SJCRH30 (cell line): ENCODE measurements around the gene MYZAP. TPM values are rescaled to one million over a fixed set of nuclear protein-coding genes. Genes with fewer than 3 reads are reported as not detected.

Experiments used
- DNase-seq, 2 experiments: peaks; one replicate each; pipeline ENCODE4 v3.0.0-alpha.2; 2015 to 2020
- H3K27ac ChIP-seq: fragments of 250-450 bp; sonication (Bioruptor Pico); 2 replicates; pipeline ENCODE4 v1.5.1; 2020; ENCODE audit warnings: mild to moderate bottlenecking, moderate library complexity
- H3K27me3 ChIP-seq: fragments of 250-450 bp; sonication (Bioruptor Pico); 2 replicates; pipeline ENCODE4 v1.5.1; 2020; ENCODE audit warnings: mild to moderate bottlenecking, moderate library complexity
- H3K36me3 ChIP-seq: fragments of 250-450 bp; sonication (Bioruptor Pico); 2 replicates; pipeline ENCODE4 v1.5.1; 2020; ENCODE audit warnings: mild to moderate bottlenecking, moderate library complexity
- H3K4me1 ChIP-seq: fragments of 250-450 bp; sonication (Bioruptor Pico); 2 replicates; pipeline ENCODE4 v1.5.1; 2020; ENCODE audit warnings: mild to moderate bottlenecking, moderate library complexity
- H3K4me3 ChIP-seq: fragments of 250-450 bp; sonication (Bioruptor Pico); 2 replicates; pipeline ENCODE4 v1.5.1; 2020; ENCODE audit warnings: mild to moderate bottlenecking, moderate library complexity
- H3K9me3 ChIP-seq: fragments of 250-450 bp; sonication (Bioruptor Pico); replicated peaks from 2 replicates; pipeline ENCODE4 v1.5.1; 2020; ENCODE audit warnings: mild to moderate bottlenecking, moderate library complexity
- total RNA-seq: library from RNA; depleted of rRNA; stranded (reverse); fragments of >200 nt; shearing (Covaris generic); gene quantifications from 2 replicates; pipeline ENCODE4 v1.2.3, GENCODE V29; 2014; rRNA removed

The MYZAP gene
- total RNA-seq, 1 experiment from 2014 or later, result 15.9 TPM

DNA sequence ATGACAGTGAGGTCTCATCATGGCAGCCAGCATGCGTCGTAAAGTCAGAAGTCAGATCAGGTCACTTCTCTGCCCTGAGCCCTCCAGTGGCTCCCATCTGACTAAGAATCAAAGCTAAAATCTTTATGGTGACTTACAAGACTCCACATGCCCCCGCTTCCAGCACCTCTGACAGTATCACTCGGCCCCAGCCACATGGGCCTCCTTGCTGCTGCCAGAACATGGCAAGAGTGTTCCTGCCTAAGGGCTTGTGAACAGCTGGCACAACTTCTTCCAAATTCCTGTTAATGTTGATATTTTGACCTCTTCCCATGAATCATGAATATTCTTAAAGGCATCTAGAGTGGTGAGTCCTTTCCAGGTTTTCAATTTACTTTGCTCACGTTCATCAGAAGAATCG is 135.3 kb downstream of the MYZAP start:
- H3K4me3 ChIP-seq, result no peak overlapping the region
- H3K4me1 ChIP-seq, result peaks cover 43% of the 10 kb centered on the region
- peak; percentile 82 to 85 for DNase-seq
- no peaks in the 10 kb centered on the region for H3K36me3 ChIP-seq
- no peaks in the 10 kb centered on the region for H3K9me3 ChIP-seq
- H3K27ac ChIP-seq, result peak overlapping the region; percentile 66
- no peaks in the 10 kb centered on the region for H3K27me3 ChIP-seq

DNA sequence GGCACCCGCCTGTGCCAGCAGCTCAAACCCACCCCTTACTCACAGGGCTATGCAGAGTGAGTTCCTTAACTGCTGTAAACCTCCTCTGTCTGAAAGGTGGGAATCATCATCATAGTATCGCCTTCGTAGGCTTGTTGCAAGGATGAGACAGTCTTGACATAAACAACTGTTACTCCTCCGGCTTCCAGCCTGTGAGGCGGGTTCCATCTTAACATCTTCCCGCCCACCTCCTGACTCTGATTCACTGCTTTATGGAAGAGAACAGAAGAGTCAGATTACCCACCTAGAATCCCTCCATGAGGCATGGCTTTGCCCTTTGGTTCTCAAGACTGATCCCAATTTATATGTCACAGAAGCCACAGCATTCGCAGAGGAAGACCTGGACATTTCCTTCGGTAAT is 136.7 kb downstream of the MYZAP start:
- no peaks in the 10 kb centered on the region for H3K9me3 ChIP-seq
- no peaks in the 10 kb centered on the region for H3K36me3 ChIP-seq
- H3K27ac ChIP-seq, result no peak overlapping the region; the same call in 1 of the 2 replicates
- peaks cover 55% of the 10 kb centered on the region for H3K4me1 ChIP-seq
- H3K4me3 ChIP-seq, result no peak overlapping the region
- DNase-seq, result no peak
- no peaks in the 10 kb centered on the region for H3K27me3 ChIP-seq

DNA sequence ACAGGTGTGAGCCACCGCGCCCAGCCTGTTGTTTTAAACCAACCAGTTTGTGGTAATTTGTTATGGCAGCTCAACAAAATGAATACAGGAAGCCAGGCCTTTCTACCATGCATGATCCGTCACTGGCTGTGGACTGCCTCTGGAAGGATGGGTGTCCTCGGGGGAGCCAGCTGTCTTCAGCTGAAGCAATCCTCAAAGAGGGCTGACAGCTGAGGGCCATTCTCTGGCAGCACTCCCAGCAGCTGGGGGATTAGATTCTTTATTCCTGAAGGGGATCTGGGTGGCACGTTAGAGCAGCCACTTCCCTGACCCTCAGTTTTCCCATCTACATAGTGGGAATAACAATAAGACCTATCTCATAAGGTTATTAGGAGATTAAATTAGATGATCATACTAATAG is 139.2 kb downstream of the MYZAP start:
- Histone ChIP-seq H3K9me3 (no peaks in the 10 kb centered on the region), H3K4me1 (peaks cover 53% of the 10 kb centered on the region), H3K4me3 (no peak overlapping the region), H3K36me3 (no peaks in the 10 kb centered on the region), H3K27ac (peak overlapping the region; percentile 75), H3K27me3 (no peaks in the 10 kb centered on the region)
- peak; percentile 99 for DNase-seq

DNA sequence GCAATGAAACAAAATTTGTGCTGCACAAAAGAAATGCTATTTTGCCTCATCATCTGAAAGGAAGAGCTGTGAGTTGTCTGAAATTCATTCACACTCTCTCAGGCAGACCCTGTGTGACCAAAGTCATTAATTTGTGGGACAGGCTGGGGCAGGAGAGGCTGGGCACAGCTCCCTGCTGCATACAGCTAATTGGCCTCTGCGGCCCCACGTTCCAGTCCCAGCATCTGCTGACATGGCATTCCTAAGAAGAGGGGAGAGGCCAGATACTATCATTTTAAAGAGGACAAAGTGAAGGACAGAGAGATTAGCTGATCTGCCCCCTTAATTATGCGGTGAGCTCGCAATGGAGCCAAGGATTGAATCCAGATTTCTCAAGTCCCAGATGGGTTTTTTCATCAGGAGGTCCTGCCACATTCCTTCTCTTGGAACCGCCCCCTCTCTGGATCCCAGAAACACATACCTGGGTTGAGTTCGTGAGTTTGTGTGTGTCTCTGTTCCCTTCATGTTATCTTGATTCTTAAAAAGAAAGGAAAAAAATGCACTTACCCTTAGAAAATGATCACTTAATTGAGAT is 139.9 kb downstream of the MYZAP start:
- H3K36me3 ChIP-seq, result no peaks in the 10 kb centered on the region

DNA sequence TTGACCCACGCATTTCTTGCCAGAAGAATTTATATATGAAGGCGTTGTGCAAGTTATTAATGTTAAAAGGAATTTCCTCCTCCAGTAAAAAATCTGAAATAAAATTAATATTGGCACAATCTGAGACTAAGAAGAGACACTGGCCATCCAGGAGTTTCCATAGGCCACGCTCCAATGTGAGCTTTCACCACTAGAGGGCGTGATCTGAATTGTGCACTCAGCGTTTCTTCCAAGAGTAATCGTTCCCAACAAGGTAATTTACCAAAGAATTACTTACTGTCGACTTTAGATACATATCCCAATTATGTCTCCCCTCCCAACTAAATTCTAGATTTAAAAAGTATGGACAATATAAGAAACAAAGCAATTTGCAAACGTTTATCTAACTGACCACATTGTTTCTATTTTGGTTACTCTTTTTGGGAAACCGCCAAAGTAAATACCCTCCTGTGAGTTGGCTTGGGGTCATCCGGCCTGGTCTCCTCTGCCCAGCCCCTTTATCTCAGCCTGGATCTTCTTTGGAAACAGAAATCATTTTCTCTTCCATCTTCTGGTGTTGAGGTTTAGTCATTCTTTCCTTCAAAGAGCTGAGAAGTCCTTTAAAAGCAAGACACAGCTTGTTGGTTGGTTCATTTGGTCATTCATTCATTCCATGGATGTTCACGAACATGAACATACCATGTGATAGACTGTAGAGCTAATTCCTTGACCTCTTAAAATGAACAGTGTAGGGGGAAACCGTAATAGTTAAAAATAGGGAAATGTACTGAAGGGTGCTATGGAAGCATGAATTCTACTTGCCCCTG is 141.0 kb downstream of the MYZAP start:
- Histone ChIP-seq H3K9me3 (peaks cover 8% of the 10 kb centered on the region; the same call in 1 of the 2 replicates), H3K4me3 (no peak overlapping the region), H3K4me1 (peaks cover 34% of the 10 kb centered on the region), H3K27me3 (no peaks in the 10 kb centered on the region), H3K27ac (peak overlapping the region; percentile 32; the same call in 1 of the 2 replicates), H3K36me3 (no peaks in the 10 kb centered on the region)
- peak; percentile 69 to 90 for DNase-seq

More for the DNA sequence above, 139.9 kb downstream of the MYZAP start:
- no peaks in the 10 kb centered on the region for H3K27me3 ChIP-seq
- H3K4me3 ChIP-seq, result no peak overlapping the region
- peaks cover 1% of the 10 kb centered on the region; the same call in 1 of the 2 replicates for H3K9me3 ChIP-seq
- peak; percentile 41 to 58 for DNase-seq
- peak overlapping the region; percentile 32 for H3K27ac ChIP-seq
- peaks cover 45% of the 10 kb centered on the region for H3K4me1 ChIP-seq

DNA sequence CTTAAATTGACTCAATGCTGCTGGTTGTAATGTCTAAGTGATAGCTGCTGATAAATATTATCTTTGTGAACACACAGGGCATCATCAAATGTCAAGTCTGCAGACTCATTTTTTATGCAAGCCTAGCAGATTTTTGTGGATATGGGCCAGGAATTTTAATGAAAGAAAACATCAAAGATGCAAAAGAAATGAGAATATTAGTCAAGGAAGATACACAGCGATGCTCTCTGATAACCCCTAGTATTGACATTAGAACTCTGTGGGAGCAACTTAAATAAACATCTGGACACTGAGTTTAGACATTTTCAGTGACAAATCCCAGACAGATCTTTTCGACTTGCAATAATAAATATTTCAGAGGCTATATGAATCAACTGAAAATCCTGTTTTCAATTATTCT is 143.2 kb downstream of the MYZAP start:
- no peaks in the 10 kb centered on the region for H3K27me3 ChIP-seq

More for the DNA sequence above, 143.2 kb downstream of the MYZAP start:
- DNase-seq, result no peak
- Histone ChIP-seq H3K4me3 (no peak overlapping the region), H3K9me3 (peaks cover 10% of the 10 kb centered on the region; the same call in 1 of the 2 replicates), H3K27ac (no peak overlapping the region), H3K4me1 (peaks cover 29% of the 10 kb centered on the region), H3K36me3 (no peaks in the 10 kb centered on the region)

Other genes with a start within 250 kb of the MYZAP start
- gene CGNL1, start 215.4 kb upstream of the MYZAP start, total RNA-seq, result 5.5 and 5.9 TPM in 2 replicates
- 329 and 416 TPM in 2 replicates for gene POLR2M, start 114.8 kb downstream of the MYZAP start, total RNA-seq